Lower lobe of right lung (tissue), 2 donors: ENCODE results near the gene POLR2J3. TPM values are rescaled to one million over a fixed set of nuclear protein-coding genes. Genes with fewer than 3 reads are reported as not detected.
A peak's percentile ranks its signal among the peaks of the same experiment; 100 is the strongest.
"Not testable (repeated sequence)": the region's sequence is repeated elsewhere in the genome, so short reads cannot be mapped to it uniquely, and the experiment has no call there.

Experiments
- ATAC-seq, 2 donors: fragments of 200-7000 bp; cut with Tn5 transposase; one replicate each; pipeline ENCODE4 v1.9.1; 2020 to 2022; ENCODE audit warnings: mild to moderate bottlenecking in 2 of 2, moderate library complexity in 2 of 2
- DNase-seq: peaks from one replicate; pipeline ENCODE4 v3.0.0-alpha.2; 2020
- H3K27ac ChIP-seq: fragments of 200-600 bp; one replicate; pipeline ENCODE4 v1.8.0; 2022
- H3K27me3 ChIP-seq: fragments of 200-600 bp; one replicate; pipeline ENCODE4 v1.8.0; 2022; ENCODE audit warnings: low read depth
- H3K36me3 ChIP-seq: fragments of 200-600 bp; one replicate; pipeline ENCODE4 v1.8.0; 2022; ENCODE audit warnings: mild to moderate bottlenecking
- H3K4me1 ChIP-seq: fragments of 200-600 bp; one replicate; pipeline ENCODE4 v1.8.0; 2022
- H3K4me3 ChIP-seq: fragments of 200-600 bp; one replicate; pipeline ENCODE4 v1.8.0; 2022; ENCODE audit warnings: mild to moderate bottlenecking
- H3K9me3 ChIP-seq: fragments of 200-600 bp; one replicate; pipeline ENCODE4 v1.8.0; 2022
- intact Hi-C: fragments of 100-400 bp; cut with DNase I; formaldehyde crosslinking; loops from one replicate; pipeline ENCODE4 v1.11.0; 2022
- total RNA-seq: library from RNA; stranded (reverse); fragmentation: NEBNext Ultra II Directional; extraction: Animal tissue kit (Norgen Biotek cat#: 25700); gene quantifications from one replicate; pipeline ENCODE4 v1.2.1, GENCODE V29; 2021
- donor health status: DM: no; HTN: yes; CAD: no; lungs with severe emphysema.

Gene POLR2J3
- total RNA-seq, 1 donor from 2014 or later = 58.1 TPM

- not testable (repeated sequence) for ATAC-seq
Measured at GRCh38 chr7:102574607-102575006, 2.2 kb upstream of the POLR2J3 start.

DNA sequence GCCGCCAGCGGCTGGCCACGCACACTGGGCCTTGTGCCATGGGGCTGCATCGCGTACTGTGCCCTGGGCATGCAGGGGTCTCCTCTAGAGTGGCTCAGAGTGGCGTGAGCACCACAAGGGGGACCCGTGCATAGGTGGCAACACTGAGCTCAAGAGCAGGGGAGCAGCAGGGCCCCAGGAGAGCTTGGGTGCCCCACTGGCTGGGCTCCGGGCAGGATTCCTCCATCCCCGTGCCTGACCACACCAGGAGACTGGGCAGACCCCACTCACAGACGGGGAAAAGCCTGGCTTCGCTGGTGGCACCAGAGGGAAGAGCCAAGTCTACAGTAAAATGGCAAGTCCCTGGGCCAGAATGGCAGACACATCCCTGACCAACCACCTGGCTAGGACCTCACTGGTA is 3.8 kb downstream of the POLR2J3 start:
- H3K9me3 ChIP-seq, H3K4me1 ChIP-seq, H3K27ac ChIP-seq, intact Hi-C loops, ATAC-seq, H3K4me3 ChIP-seq, H3K27me3 ChIP-seq: not testable (repeated sequence)
- peak; percentile 45 for DNase-seq
- H3K36me3 ChIP-seq = peaks cover 17% of the 10 kb centered on the region

More at GRCh38 chr7:102574607-102575006, 2.2 kb upstream of the POLR2J3 start:
- H3K27ac ChIP-seq, H3K4me1 ChIP-seq, intact Hi-C loops, H3K27me3 ChIP-seq, DNase-seq, H3K36me3 ChIP-seq, H3K4me3 ChIP-seq, H3K9me3 ChIP-seq: not testable (repeated sequence)

DNA sequence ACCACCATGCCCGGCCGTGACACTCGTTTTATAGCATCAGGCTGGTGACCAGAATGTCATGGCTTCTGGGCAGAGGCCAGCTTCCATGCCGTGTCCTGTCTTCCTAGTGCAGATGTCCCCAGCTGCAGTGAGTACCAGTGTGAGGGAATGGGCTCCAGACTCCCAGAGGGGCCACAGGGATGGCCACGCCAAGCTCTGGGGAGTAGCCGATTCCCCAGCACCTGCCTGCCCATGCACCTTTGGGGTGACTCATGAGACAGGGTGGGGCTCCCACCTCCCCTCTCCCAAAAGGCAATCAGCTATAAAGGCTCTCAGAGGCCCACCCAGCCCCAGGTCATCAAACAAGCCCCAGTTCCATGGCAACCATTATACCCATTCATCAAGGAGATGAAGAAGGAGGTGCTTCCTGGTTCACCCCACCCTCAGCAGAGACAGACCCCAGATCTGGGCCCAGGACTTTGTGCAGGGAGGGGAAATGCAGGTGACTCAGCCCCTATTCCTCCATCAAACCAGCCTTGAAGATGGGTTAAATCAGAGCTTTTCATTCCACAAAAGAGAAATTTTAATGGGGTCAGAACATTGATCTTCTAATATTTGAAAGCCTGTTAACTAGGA is 21.5 kb downstream of the POLR2J3 start, which contains the start of gene SPDYE2:
Gene SPDYE2, plus strand, starts transcription at position 419 of the 615 bp plus-strand sequence. CDS start 2,030 bp downstream, outside the sequence.
- intact Hi-C loops, H3K4me3 ChIP-seq, H3K27me3 ChIP-seq, H3K36me3 ChIP-seq, DNase-seq, H3K9me3 ChIP-seq, H3K27ac ChIP-seq, H3K4me1 ChIP-seq: not testable (repeated sequence)
- ATAC-seq = peak in 1 of 2 donors; percentile 69

GRCh38 chr7:102546353-102546752 is 26.0 kb downstream of the POLR2J3 start:
- H3K27ac ChIP-seq, ATAC-seq, H3K36me3 ChIP-seq, H3K4me1 ChIP-seq, H3K9me3 ChIP-seq, intact Hi-C loops, H3K4me3 ChIP-seq, DNase-seq, H3K27me3 ChIP-seq: not testable (repeated sequence)

DNA sequence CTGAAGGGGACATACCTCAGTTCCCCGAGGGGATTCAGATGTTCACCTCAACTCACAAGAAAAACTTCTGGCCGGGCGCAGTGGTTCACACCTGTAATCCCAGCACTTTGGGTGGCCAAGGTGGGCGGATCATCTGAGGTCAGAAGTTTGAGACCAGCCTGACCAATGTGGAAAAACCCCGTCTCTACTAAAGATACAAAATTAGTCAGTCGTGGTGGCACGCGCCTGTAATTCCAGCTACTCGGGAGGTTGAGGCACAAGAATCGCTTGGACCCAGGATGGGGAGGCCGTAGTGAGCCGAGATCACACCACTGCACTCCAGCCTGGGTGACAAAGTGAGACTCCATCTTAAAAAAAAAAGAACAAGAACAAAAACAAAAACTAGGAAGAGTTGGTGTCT is 27.1 kb downstream of the POLR2J3 start:
- H3K4me1 ChIP-seq, intact Hi-C loops, H3K27ac ChIP-seq, DNase-seq, ATAC-seq, H3K36me3 ChIP-seq, H3K27me3 ChIP-seq, H3K4me3 ChIP-seq, H3K9me3 ChIP-seq: not testable (repeated sequence)

GRCh38 chr7:102544372-102544771 is 28.0 kb downstream of the POLR2J3 start:
- intact Hi-C loops, DNase-seq: not testable (repeated sequence)

DNA sequence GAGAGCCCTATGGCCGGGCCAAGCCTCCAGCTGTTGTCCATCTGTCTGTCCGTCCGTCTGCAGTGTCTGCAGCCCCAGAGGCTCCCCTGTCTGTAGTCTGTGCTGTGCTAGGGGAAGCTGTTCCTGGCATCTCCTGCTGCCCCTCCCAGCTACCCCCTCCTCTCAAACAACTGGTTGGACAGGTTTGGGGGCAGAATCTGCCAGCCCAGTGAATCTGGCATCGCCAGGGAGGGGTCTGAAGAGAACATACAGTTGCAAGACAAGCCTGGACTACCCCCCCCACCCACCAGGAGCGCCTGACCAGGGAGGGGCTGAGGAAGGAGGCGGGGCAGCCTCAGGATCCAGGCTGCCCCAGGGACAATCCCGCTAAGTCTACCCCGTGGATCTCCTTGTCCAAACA is 28.8 kb downstream of the POLR2J3 start, which contains the start of gene UPK3BL2:
Gene UPK3BL2, minus strand, starts transcription at position 101 of the 400 bp plus-strand sequence. Its CDS starts 60 bp downstream, at position 41.
- H3K27me3 ChIP-seq, DNase-seq: not testable (repeated sequence)
- ATAC-seq = peak; percentile 21 to 44

More at GRCh38 chr7:102544372-102544771, 28.0 kb downstream of the POLR2J3 start:
- H3K27ac ChIP-seq, H3K27me3 ChIP-seq, H3K9me3 ChIP-seq, H3K36me3 ChIP-seq, H3K4me1 ChIP-seq, H3K4me3 ChIP-seq, ATAC-seq: not testable (repeated sequence)

GRCh38 chr7:102542771-102543170 is 29.6 kb downstream of the POLR2J3 start:
- intact Hi-C loops, H3K27ac ChIP-seq, H3K36me3 ChIP-seq, ATAC-seq, H3K4me3 ChIP-seq, H3K9me3 ChIP-seq, H3K4me1 ChIP-seq, H3K27me3 ChIP-seq: not testable (repeated sequence)
- peak; percentile 43 for DNase-seq

More for the DNA sequence above, 28.8 kb downstream of the POLR2J3 start, which contains the start of gene UPK3BL2:
- H3K36me3 ChIP-seq, H3K4me1 ChIP-seq, H3K27ac ChIP-seq, H3K4me3 ChIP-seq, H3K9me3 ChIP-seq, intact Hi-C loops: not testable (repeated sequence)

GRCh38 chr7:102542083-102542482 is 30.3 kb downstream of the POLR2J3 start:
- peak; percentile 32 for DNase-seq
- intact Hi-C loops, H3K4me1 ChIP-seq, H3K4me3 ChIP-seq, ATAC-seq, H3K9me3 ChIP-seq, H3K27me3 ChIP-seq, H3K36me3 ChIP-seq, H3K27ac ChIP-seq: not testable (repeated sequence)

DNA sequence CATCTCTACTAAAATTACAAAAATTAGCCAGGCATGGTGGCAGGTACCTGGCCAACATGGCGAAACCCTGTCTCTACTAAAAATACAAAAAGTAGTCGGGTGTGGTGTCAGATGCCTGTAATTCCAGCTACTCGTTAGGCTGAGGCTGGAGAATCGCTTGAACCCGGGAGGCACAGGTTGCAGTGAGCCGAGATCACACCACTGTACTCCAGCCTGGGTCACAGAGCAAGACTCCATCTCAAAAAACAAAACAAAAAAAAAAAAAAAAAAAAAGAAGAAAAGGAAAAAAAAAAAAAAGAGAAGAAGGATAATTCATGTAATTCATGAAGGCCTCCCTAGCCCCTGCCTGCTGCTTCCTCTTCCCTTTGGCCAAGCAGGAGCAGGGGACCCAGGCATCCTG is 31.8 kb downstream of the POLR2J3 start:
- H3K4me3 ChIP-seq, ATAC-seq, H3K27me3 ChIP-seq, H3K4me1 ChIP-seq, H3K27ac ChIP-seq, H3K36me3 ChIP-seq, intact Hi-C loops, H3K9me3 ChIP-seq: not testable (repeated sequence)
- peak; percentile 24 for DNase-seq

DNA sequence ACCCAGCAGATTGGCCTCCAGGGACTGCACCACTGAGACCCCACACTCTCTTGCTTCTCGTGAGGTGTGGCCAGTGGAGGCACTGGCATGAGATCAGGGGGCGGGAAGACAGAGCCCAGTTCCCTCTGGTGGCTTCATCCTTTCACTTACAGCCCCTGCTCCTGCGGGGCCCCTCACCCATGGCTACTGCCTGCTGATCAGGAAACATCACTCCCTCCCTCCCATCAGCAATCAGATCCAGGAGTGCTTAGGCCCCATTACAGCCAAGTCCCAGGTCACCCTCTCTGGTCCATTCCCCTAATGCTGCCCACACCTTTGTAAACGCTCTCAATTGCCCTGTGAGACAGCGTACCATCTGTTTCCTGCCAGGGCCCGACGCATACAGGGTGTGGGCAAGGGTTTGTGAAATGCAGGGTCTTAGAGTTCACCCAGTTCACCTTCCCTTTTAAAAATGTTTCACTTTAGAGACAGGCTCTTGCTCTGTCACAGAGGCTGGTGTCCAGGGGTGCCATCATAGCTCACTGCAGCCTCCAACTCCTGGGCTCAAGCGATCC is 37.2 kb downstream of the POLR2J3 start:
- H3K36me3 ChIP-seq, intact Hi-C loops, H3K4me1 ChIP-seq, ATAC-seq, H3K9me3 ChIP-seq, H3K27ac ChIP-seq, H3K27me3 ChIP-seq, H3K4me3 ChIP-seq: not testable (repeated sequence)
- DNase-seq = peak; percentile 4

DNA sequence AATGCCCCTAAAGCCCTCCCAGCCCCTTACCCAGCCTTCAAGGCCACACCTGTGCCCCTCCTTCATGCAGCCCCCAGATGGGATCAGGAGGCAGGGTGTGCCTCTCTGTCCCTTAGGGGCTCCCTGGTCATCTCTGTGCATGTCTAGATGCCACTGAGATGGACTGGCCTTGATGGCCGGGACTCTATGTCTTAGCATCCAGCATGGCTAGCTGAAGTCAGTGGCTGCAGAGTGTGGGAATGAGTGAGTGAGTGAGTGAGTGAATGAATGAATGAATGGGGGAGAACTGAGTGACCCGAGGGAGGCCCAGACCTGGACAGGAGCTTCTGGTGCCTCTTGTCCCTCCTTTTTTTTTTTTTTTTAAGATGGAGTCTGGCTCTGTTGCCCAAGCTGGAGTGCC is 40.3 kb downstream of the POLR2J3 start:
- not testable (repeated sequence) for DNase-seq

DNA sequence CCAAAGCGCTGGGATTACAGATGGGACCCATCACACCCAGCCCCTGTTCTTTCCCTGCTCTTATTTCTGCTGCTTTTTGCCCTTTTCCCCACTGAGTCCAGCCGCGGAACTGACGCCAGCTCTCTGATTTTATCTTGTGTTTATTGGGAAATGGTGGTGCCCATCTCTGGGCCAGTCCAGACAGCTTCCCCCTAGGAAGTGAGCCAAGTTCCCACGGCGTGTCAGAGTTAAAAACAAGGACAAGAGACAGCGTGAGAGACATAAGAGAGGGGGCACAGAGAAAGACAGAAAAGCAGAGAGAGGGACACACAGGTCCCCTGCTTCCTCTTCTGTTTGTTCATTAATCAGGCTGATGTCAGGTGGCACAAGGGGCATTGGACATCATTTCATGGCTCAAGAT is 40.8 kb downstream of the POLR2J3 start:
- intact Hi-C loops, H3K4me1 ChIP-seq, H3K27ac ChIP-seq, H3K4me3 ChIP-seq, H3K9me3 ChIP-seq, H3K36me3 ChIP-seq, H3K27me3 ChIP-seq: not testable (repeated sequence)
- DNase-seq (peak; percentile 66), ATAC-seq (peak; percentile 29 to 30)

More for the DNA sequence above, 40.3 kb downstream of the POLR2J3 start:
- H3K9me3 ChIP-seq, H3K4me3 ChIP-seq, ATAC-seq, H3K27ac ChIP-seq, H3K27me3 ChIP-seq, H3K4me1 ChIP-seq, intact Hi-C loops, H3K36me3 ChIP-seq: not testable (repeated sequence)
